Measurements from ENCODE around the gene NFIX. TPM values are rescaled to one million over a fixed set of nuclear protein-coding genes. Genes with fewer than 3 reads are reported as not detected.

NFIX gene
- total RNA-seq, 1 donor from 2014 or later = 76.5 TPM

GRCh38 chr19:12984143-12984627 is 11.1 kb upstream of the NFIX start:
- Histone ChIP-seq H3K4me1 (peaks cover 0 to 5% of the 10 kb centered on the region in 2 donors), H3K27me3 (no peaks in the 10 kb centered on the region), H3K27ac (no peak overlapping the region), H3K9me3 (no peaks in the 10 kb centered on the region), H3K36me3 (no peaks in the 10 kb centered on the region), H3K4me3 (no peak overlapping the region)
- TF ChIP-seq, protein P1, sequence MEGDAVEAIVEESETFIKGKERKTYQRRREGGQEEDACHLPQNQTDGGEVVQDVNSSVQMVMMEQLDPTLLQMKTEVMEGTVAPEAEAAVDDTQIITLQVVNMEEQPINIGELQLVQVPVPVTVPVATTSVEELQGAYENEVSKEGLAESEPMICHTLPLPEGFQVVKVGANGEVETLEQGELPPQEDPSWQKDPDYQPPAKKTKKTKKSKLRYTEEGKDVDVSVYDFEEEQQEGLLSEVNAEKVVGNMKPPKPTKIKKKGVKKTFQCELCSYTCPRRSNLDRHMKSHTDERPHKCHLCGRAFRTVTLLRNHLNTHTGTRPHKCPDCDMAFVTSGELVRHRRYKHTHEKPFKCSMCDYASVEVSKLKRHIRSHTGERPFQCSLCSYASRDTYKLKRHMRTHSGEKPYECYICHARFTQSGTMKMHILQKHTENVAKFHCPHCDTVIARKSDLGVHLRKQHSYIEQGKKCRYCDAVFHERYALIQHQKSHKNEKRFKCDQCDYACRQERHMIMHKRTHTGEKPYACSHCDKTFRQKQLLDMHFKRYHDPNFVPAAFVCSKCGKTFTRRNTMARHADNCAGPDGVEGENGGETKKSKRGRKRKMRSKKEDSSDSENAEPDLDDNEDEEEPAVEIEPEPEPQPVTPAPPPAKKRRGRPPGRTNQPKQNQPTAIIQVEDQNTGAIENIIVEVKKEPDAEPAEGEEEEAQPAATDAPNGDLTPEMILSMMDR (IDR thresholded peaks at IDR 0.05) = no peak
- intact Hi-C loops (cut with DNase I) = no loop called here
- no peak for DNase-seq (ENCODE audit: low spot score in 2 of 2)

DNA sequence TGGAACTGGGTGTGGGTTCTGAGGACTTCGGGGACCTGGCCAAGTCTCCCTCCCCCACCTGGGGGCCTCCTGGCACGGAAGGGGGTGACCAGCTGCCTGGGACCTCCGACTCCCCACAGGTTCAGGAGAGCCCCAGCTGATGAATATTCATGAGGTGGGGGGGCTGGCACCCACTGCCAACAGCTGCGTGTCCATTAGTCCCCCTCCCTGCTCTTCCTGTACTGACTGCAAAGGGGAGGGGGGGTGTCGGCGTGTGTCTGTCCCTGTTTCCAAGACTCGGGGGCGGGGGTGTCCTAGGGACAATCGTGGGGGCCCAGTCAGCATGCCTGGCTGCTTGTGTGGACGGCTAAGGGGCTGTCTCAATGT is 10.6 kb upstream of the NFIX start:
- intact Hi-C loops (cut with DNase I) = no loop called here
- Histone ChIP-seq H3K9me3 (no peaks in the 10 kb centered on the region), H3K36me3 (no peaks in the 10 kb centered on the region), H3K4me3 (no peak overlapping the region), H3K4me1 (peaks cover 0 to 5% of the 10 kb centered on the region in 2 donors), H3K27ac (no peak overlapping the region), H3K27me3 (no peaks in the 10 kb centered on the region)
- DNase-seq (ENCODE audit: low spot score in 2 of 2) = no peak
- TF ChIP-seq, protein P1 (IDR thresholded peaks at IDR 0.05) = no peak

DNA sequence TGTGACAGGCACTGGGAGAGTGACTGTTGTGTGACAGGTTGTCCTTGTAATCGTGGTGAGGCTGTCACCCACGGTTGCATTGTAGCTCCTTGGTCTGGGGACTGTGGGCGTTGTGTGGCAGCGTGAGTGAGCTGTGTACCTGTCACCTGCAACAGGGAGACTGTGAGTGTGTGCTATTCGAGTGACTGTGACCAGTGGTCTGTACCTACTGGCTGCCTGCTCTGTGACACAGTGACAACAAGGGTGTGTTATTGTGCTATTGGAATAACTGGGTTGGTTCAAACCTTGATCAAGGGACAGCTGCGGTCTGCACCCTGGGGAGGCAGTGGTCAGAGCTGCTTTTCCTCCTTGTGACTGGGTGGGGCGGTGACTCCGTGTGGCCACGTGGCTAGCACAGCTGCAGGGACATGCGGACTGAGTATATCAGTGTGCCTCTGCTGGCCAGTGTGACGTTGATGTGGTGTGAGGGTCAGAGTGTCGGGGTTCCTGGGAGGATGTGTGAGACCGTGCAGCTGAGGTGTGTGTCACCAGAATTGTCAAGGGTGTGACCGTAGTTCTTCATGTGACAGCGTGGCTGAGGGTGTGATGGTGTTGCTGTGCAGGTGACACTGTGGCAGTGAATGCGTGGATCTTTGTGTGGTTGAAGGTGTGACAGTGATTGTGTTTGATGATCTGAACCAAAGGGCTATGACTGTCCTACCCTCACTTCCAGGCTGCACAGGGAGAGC is 10.1 kb upstream of the NFIX start:
- intact Hi-C loops (cut with DNase I) = no loop called here
- H3K27ac ChIP-seq = no peak overlapping the region
- DNase-seq (ENCODE audit: low spot score in 2 of 2) = peak in 1 of 2 donors; percentile 46

GRCh38 chr19:12986726-12987125 is 8.5 kb upstream of the NFIX start:
- Histone ChIP-seq H3K4me1 (peaks cover 0 to 5% of the 10 kb centered on the region in 2 donors), H3K27me3 (no peaks in the 10 kb centered on the region), H3K27ac (no peak overlapping the region), H3K9me3 (no peaks in the 10 kb centered on the region), H3K4me3 (no peak overlapping the region), H3K36me3 (no peaks in the 10 kb centered on the region)
- DNase-seq (ENCODE audit: low spot score in 2 of 2) = no peak
- TF ChIP-seq, protein P1 (IDR thresholded peaks at IDR 0.05) = no peak
- intact Hi-C loops (cut with DNase I) = no loop called here

More for the DNA sequence above, 10.1 kb upstream of the NFIX start:
- TF ChIP-seq, protein P1 (IDR thresholded peaks at IDR 0.05) = no peak
- Histone ChIP-seq H3K9me3 (no peaks in the 10 kb centered on the region), H3K4me1 (peaks cover 0 to 5% of the 10 kb centered on the region in 2 donors), H3K4me3 (no peak overlapping the region), H3K27me3 (no peaks in the 10 kb centered on the region), H3K36me3 (no peaks in the 10 kb centered on the region)

GRCh38 chr19:12987190-12987589 is 8.1 kb upstream of the NFIX start:
- no peak overlapping the region for H3K27ac ChIP-seq
- H3K9me3 ChIP-seq = no peaks in the 10 kb centered on the region
- intact Hi-C loops (cut with DNase I) = no loop called here
- TF ChIP-seq, protein P1 (IDR thresholded peaks at IDR 0.05) = no peak
- H3K4me1 ChIP-seq = peaks cover 0 to 5% of the 10 kb centered on the region in 2 donors
- no peaks in the 10 kb centered on the region for H3K36me3 ChIP-seq
- no peak overlapping the region for H3K4me3 ChIP-seq
- no peaks in the 10 kb centered on the region for H3K27me3 ChIP-seq
- no peak for DNase-seq (ENCODE audit: low spot score in 2 of 2)
